Measurements from ENCODE around the gene MAPK13.
"Not testable (repeated sequence)": the region's sequence is repeated elsewhere in the genome, so short reads cannot be mapped to it uniquely, and the experiment has no call there.

The MAPK13 gene

GRCh38 chr6:36129941-36130666, at the start of gene MAPK13:
TSS of gene MAPK13 (plus strand) at chr6:36130513. CDS start at chr6:36130583, 70 bp downstream.
- peak within 1 kb of the TSS; percentile 18 for H3K4me3 ChIP-seq (ENCODE audit: low read depth, low read length)
- no peak for DNase-seq (ENCODE audit: low read depth)

- no peak overlapping the region for H3K4me3 ChIP-seq (ENCODE audit: low read depth, low read length)
- DNase-seq (ENCODE audit: low read depth) = no peak
These were observed 48.0 kb upstream of the MAPK13 start for GRCh38 chr6:36082318-36082717.

GRCh38 chr6:36083446-36083845, 46.9 kb upstream of the MAPK13 start:
- DNase-seq (ENCODE audit: low read depth) = no peak
- H3K4me3 ChIP-seq (ENCODE audit: low read depth, low read length) = no peak overlapping the region

GRCh38 chr6:36088204-36088603, 42.1 kb upstream of the MAPK13 start:
- DNase-seq (ENCODE audit: low read depth); H3K4me3 ChIP-seq (ENCODE audit: low read depth, low read length): not testable (repeated sequence)

- DNase-seq (ENCODE audit: low read depth) = no peak
- no peak overlapping the region for H3K4me3 ChIP-seq (ENCODE audit: low read depth, low read length)
These were observed 41.3 kb upstream of the MAPK13 start for GRCh38 chr6:36089048-36089447.

- no peak overlapping the region for H3K4me3 ChIP-seq (ENCODE audit: low read depth, low read length)
- no peak for DNase-seq (ENCODE audit: low read depth)
These were observed 36.1 kb upstream of the MAPK13 start for GRCh38 chr6:36094238-36094637.

GRCh38 chr6:36094753-36095496, 35.4 kb upstream of the MAPK13 start:
- peak; percentile 29 for DNase-seq (ENCODE audit: low read depth)
- H3K4me3 ChIP-seq (ENCODE audit: low read depth, low read length) = no peak overlapping the region

GRCh38 chr6:36095497-36096391, 34.6 kb upstream of the MAPK13 start:
- H3K4me3 ChIP-seq (ENCODE audit: low read depth, low read length) = no peak overlapping the region
- no peak for DNase-seq (ENCODE audit: low read depth)

- H3K4me3 ChIP-seq (ENCODE audit: low read depth, low read length) = no peak overlapping the region
- no peak for DNase-seq (ENCODE audit: low read depth)
These were observed 31.9 kb upstream of the MAPK13 start for GRCh38 chr6:36098253-36098919.

GRCh38 chr6:36098920-36099647, 31.2 kb upstream of the MAPK13 start:
- DNase-seq (ENCODE audit: low read depth) = no peak
- no peak overlapping the region for H3K4me3 ChIP-seq (ENCODE audit: low read depth, low read length)

GRCh38 chr6:36099869-36100483, 30.3 kb upstream of the MAPK13 start:
- H3K4me3 ChIP-seq (ENCODE audit: low read depth, low read length) = no peak overlapping the region
- no peak for DNase-seq (ENCODE audit: low read depth)

GRCh38 chr6:36101691-36102090, 28.6 kb upstream of the MAPK13 start:
- no peak overlapping the region for H3K4me3 ChIP-seq (ENCODE audit: low read depth, low read length)
- no peak for DNase-seq (ENCODE audit: low read depth)

GRCh38 chr6:36102853-36103252, 27.5 kb upstream of the MAPK13 start:
- H3K4me3 ChIP-seq (ENCODE audit: low read depth, low read length) = no peak overlapping the region
- no peak for DNase-seq (ENCODE audit: low read depth)

GRCh38 chr6:36104836-36105235, 25.5 kb upstream of the MAPK13 start:
- DNase-seq (ENCODE audit: low read depth) = no peak
- H3K4me3 ChIP-seq (ENCODE audit: low read depth, low read length) = no peak overlapping the region

- DNase-seq (ENCODE audit: low read depth) = no peak
- H3K4me3 ChIP-seq (ENCODE audit: low read depth, low read length) = no peak overlapping the region
These were observed 21.2 kb upstream of the MAPK13 start for GRCh38 chr6:36109092-36109491.

GRCh38 chr6:36110050-36110449, 20.3 kb upstream of the MAPK13 start:
- H3K4me3 ChIP-seq (ENCODE audit: low read depth, low read length) = no peak overlapping the region
- no peak for DNase-seq (ENCODE audit: low read depth)

- no peak overlapping the region for H3K4me3 ChIP-seq (ENCODE audit: low read depth, low read length)
- DNase-seq (ENCODE audit: low read depth) = no peak
These were observed 19.4 kb upstream of the MAPK13 start for GRCh38 chr6:36110863-36111262.

- no peak for DNase-seq (ENCODE audit: low read depth)
- H3K4me3 ChIP-seq (ENCODE audit: low read depth, low read length) = no peak overlapping the region
These were observed 18.8 kb upstream of the MAPK13 start for GRCh38 chr6:36111526-36111925.
